K562 (cell line): ENCODE measurements around the gene TCF15. TPM values are rescaled to one million over a fixed set of nuclear protein-coding genes. Genes with fewer than 3 reads are reported as not detected.

Experiments
- ADNP ChIP-seq: fragments of 200-800 bp; sonication (Bioruptor generic); IDR thresholded peaks from 2 replicates; pipeline ENCODE4 v1.6.1; 2016; ENCODE audit warnings: missing genetic modification characterization, missing compliant biosample characterization
- CBX3 ChIP-seq, 2 experiments: IDR thresholded peaks; 1 replicate in 1 of 2; 2 replicates in 1 of 2; pipeline ENCODE4 v1.6.1; 2012; ENCODE audit warnings: inconsistent platforms in 2 of 2, low read length in 2 of 2, borderline replicate concordance in 1 of 2, control low read depth in 1 of 2
- ERF ChIP-seq: fragments of 450-650 bp; formaldehyde crosslinking; IDR thresholded peaks from 2 replicates; pipeline ENCODE4 v1.4.0; 2020; ENCODE audit warnings: mild to moderate bottlenecking, mixed read lengths
- HCFC1 ChIP-seq: IDR thresholded peaks from 2 replicates; pipeline ENCODE4 v1.6.1; 2012; ENCODE audit warnings: low read depth, low read length, improper control_type of control experiment
- HMGN3 ChIP-seq: IDR thresholded peaks from 2 replicates; pipeline ENCODE4 v1.6.1; 2011; ENCODE audit warnings: borderline replicate concordance, low read depth, mild to moderate bottlenecking, mixed read lengths, low read length; ENCODE audit not compliant: insufficient read length; ENCODE audit errors: extremely low read depth
- JUN ChIP-seq, 2 experiments: sonication (generic) in 1 of 2; formaldehyde crosslinking in 1 of 2; IDR thresholded peaks; 2 replicates each; pipeline versions ENCODE4 v1.6.1 to v1.8.0; 2012 to 2022; ENCODE audit warnings: borderline replicate concordance in 2 of 2, mild to moderate bottlenecking in 2 of 2, improper control_type of control experiment in 1 of 2, low read depth in 1 of 2, low read length in 1 of 2, missing genetic modification reagents in 1 of 2
- NFE2 ChIP-seq: IDR thresholded peaks from 2 replicates; pipeline ENCODE4 v1.6.1; 2014; ENCODE audit warnings: antibody characterized with exemption, low read depth
- NFYB ChIP-seq: IDR thresholded peaks from 2 replicates; pipeline ENCODE4 v1.6.1; 2011; ENCODE audit warnings: mild to moderate bottlenecking, moderate library complexity; ENCODE audit not compliant: insufficient read length; ENCODE audit errors: extremely low read depth
- RAD51 ChIP-seq: fragments of 450-650 bp; IDR thresholded peaks from 2 replicates; pipeline ENCODE4 v1.7.1; 2016; ENCODE audit warnings: low read depth, mild to moderate bottlenecking, borderline replicate concordance
- SMARCB1 ChIP-seq: IDR thresholded peaks from 2 replicates; pipeline ENCODE4 v1.6.1; 2011; ENCODE audit warnings: improper control_type of control experiment, low read depth; ENCODE audit not compliant: insufficient read length
- SREBF1 ChIP-seq: fragments of 150-350 bp; IDR thresholded peaks from 2 replicates; pipeline ENCODE4 v1.6.1; 2014; ENCODE audit warnings: antibody characterized with exemption, low read depth, low read length, borderline replicate concordance
- TRIM28 ChIP-seq: fragments of 450-650 bp; IDR thresholded peaks from 2 replicates; pipeline ENCODE4 v1.6.1; 2017
- ZNF316 ChIP-seq: fragments of 450-650 bp; IDR thresholded peaks from 2 replicates; pipeline ENCODE4 v1.6.1; 2016
- polyA plus RNA-seq, 8 experiments: library from polyadenylated mRNA; depleted of rRNA in 4 of 8; stranded (reverse) in 5 of 8; unstranded in 3 of 8; fragments of >200 nt; fragmentation: Nextera tagmentation in 2 of 8; fragmentation: Illumina TruSeq in 1 of 8; extraction: Ambion mirVana in 2 of 8; extraction: Trizol in 1 of 8; gene quantifications; 2 replicates each; pipeline versions ENCODE4 v1.2.1 to v1.2.3, GENCODE V29; 2011 to 2014; ENCODE audit warnings: inconsistent platforms in 1 of 8, missing spikeins in 1 of 8
- total RNA-seq, 7 experiments: library from RNA; depleted of rRNA in 6 of 7; stranded (reverse); fragments of >200 nt in 6 of 7; fragmentation: Illumina TruSeq in 2 of 7; extraction: Trizol in 2 of 7; gene quantifications; 2 replicates each; pipeline versions ENCODE4 v1.2.1 to v1.2.3, GENCODE V29; 2011 to 2021; ENCODE audit warnings: low replicate concordance in 1 of 7
- TF ChIP-seq, protein P1 (sequence below), 2 experiments: IDR thresholded peaks; 2 replicates each; pipeline ENCODE4 v1.6.1; 2011; ENCODE audit warnings: borderline replicate concordance in 1 of 2, control low read depth in 1 of 2, low read depth in 1 of 2, low read length in 1 of 2, mild to moderate bottlenecking in 1 of 2, mixed read lengths in 1 of 2, moderate library complexity in 1 of 2; ENCODE audit not compliant: insufficient read depth in 1 of 2, insufficient read length in 1 of 2, poor library complexity in 1 of 2, severe bottlenecking in 1 of 2; ENCODE audit errors: extremely low read depth in 1 of 2
- TF ChIP-seq, protein P2 (sequence below): fragments of 450-650 bp; IDR thresholded peaks from 2 replicates; pipeline ENCODE4 v1.6.1; 2017; ENCODE audit warnings: antibody characterized with exemption, mild to moderate bottlenecking
- TF ChIP-seq, protein P3 (sequence below): fragments of 450-650 bp; formaldehyde crosslinking; IDR thresholded peaks from 2 replicates; pipeline ENCODE4 v1.4.0; 2020; ENCODE audit warnings: mild to moderate bottlenecking, moderate library complexity

The TCF15 gene
- total and polyA plus RNA-seq, 9 of the 15 experiments (the other 6 are each of a cell fraction or from before 2014, with no cell fraction given): 0.04 to 5.0 (median 1.2) TPM

DNA sequence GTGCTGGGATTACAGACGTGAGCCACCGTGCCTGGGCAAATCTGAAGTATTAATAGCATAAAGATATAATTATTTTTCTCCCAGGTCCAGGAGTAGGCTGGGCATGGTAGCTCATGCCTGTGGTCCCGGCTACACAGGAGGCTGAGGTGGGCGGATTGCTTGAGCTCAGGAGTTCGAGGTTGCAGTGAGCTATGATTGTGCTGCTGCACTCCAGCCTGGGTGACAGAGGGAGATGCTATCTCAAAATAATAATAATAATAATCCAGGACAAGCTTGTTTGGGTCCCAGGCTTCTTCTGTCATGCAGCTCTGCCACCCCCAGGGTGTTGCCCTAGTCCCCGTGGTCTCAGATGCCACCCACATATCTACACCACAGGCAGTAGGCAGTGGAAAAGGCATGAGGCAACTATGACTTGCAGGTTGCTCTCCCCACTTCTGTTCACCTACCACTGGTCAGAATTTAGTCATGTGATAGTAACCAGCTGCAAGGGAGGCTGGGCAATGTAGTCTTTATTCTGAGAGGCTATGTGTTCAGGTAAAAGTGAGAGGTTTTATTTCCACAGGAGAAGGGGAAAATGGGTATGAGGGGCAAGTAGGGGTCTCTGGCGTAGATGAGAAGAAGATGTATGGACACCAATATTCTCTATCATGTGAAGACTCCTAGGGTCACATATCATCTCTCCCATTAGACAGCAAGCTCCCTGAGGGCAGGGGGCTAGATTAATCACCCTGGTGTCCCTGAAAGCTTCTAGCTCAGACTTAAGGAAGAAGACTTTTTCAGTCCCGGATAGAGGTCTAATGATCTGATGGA lies 25.7 kb downstream of the TCF15 start (continued):
- TF ChIP-seq ZNF316 (peak; percentile 88), NFYB (peak; percentile 23), TRIM28 (peak; percentile 83), NFE2 (peak; percentile 89), SMARCB1 (no peak), ADNP (tag) (no peak), JUN (IDR thresholded peaks at IDR 0.05; ENCODE audit: borderline replicate concordance, low read depth, low read length) (no peak), JUN (CRISPR knock-in tag; IDR thresholded peaks at IDR 0.05; ENCODE audit: borderline replicate concordance) (no peak), RAD51 (peak; percentile 71), CBX3 (IDR thresholded peaks at IDR 0.05; ENCODE audit: borderline replicate concordance in 1 of 2, low read length in 2 of 2) (0 out of 3 replicates have a peak, but pooled peaks of 1 of the 2 experiments have one; percentile 23), HMGN3 (no peak), HCFC1 (peak; percentile 85), ERF (CRISPR knock-in tag) (no peak), SREBF1 (0 out of 2 replicates have a peak, but pooled peaks have one; percentile 46)
- TF ChIP-seq, protein P1, sequence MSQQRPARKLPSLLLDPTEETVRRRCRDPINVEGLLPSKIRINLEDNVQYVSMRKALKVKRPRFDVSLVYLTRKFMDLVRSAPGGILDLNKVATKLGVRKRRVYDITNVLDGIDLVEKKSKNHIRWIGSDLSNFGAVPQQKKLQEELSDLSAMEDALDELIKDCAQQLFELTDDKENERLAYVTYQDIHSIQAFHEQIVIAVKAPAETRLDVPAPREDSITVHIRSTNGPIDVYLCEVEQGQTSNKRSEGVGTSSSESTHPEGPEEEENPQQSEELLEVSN (IDR thresholded peaks at IDR 0.05; ENCODE audit: borderline replicate concordance in 1 of 2, extremely low read depth in 1 of 2, insufficient read depth in 1 of 2, insufficient read length in 1 of 2, low read depth in 1 of 2, low read length in 1 of 2, poor library complexity in 1 of 2, severe bottlenecking in 1 of 2): peak; percentile 24 to 50
- TF ChIP-seq, protein P2, sequence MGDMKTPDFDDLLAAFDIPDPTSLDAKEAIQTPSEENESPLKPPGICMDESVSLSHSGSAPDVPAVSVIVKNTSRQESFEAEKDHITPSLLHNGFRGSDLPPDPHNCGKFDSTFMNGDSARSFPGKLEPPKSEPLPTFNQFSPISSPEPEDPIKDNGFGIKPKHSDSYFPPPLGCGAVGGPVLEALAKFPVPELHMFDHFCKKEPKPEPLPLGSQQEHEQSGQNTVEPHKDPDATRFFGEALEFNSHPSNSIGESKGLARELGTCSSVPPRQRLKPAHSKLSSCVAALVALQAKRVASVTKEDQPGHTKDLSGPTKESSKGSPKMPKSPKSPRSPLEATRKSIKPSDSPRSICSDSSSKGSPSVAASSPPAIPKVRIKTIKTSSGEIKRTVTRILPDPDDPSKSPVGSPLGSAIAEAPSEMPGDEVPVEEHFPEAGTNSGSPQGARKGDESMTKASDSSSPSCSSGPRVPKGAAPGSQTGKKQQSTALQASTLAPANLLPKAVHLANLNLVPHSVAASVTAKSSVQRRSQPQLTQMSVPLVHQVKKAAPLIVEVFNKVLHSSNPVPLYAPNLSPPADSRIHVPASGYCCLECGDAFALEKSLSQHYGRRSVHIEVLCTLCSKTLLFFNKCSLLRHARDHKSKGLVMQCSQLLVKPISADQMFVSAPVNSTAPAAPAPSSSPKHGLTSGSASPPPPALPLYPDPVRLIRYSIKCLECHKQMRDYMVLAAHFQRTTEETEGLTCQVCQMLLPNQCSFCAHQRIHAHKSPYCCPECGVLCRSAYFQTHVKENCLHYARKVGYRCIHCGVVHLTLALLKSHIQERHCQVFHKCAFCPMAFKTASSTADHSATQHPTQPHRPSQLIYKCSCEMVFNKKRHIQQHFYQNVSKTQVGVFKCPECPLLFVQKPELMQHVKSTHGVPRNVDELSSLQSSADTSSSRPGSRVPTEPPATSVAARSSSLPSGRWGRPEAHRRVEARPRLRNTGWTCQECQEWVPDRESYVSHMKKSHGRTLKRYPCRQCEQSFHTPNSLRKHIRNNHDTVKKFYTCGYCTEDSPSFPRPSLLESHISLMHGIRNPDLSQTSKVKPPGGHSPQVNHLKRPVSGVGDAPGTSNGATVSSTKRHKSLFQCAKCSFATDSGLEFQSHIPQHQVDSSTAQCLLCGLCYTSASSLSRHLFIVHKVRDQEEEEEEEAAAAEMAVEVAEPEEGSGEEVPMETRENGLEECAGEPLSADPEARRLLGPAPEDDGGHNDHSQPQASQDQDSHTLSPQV: peak; percentile 68; the same call in 1 of the 2 replicates
- TF ChIP-seq, protein P3, sequence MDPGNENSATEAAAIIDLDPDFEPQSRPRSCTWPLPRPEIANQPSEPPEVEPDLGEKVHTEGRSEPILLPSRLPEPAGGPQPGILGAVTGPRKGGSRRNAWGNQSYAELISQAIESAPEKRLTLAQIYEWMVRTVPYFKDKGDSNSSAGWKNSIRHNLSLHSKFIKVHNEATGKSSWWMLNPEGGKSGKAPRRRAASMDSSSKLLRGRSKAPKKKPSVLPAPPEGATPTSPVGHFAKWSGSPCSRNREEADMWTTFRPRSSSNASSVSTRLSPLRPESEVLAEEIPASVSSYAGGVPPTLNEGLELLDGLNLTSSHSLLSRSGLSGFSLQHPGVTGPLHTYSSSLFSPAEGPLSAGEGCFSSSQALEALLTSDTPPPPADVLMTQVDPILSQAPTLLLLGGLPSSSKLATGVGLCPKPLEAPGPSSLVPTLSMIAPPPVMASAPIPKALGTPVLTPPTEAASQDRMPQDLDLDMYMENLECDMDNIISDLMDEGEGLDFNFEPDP (CRISPR knock-in tag): no peak
